ENCODE data around the gene AP3B2.

Gene AP3B2

GRCh38 chr15:82689147-82689546 is 20.5 kb downstream of the AP3B2 start:
- Histone ChIP-seq H3K27me3 (peaks cover 20% of the 10 kb centered on the region), H3K9me3 (no peaks in the 10 kb centered on the region), H3K36me3 (no peaks in the 10 kb centered on the region), H3K4me1 (ENCODE audit: control insufficient read depth in 1 of 2, insufficient read depth in 1 of 2, low read depth in 1 of 2, low read length in 1 of 2) (no peaks in the 10 kb centered on the region), H3K4me3 (ENCODE audit: low read depth in 1 of 2, low read length in 1 of 2) (no peak overlapping the region), H3K27ac (no peak overlapping the region)
- TF ChIP-seq CTCF (IDR thresholded peaks at IDR 0.05): no peak

GRCh38 chr15:82688691-82689090 is 21.0 kb downstream of the AP3B2 start:
- no peak overlapping the region for H3K4me3 ChIP-seq (ENCODE audit: low read depth in 1 of 2, low read length in 1 of 2)
- no peak for TF ChIP-seq CTCF (IDR thresholded peaks at IDR 0.05)
- peaks cover 25% of the 10 kb centered on the region for H3K27me3 ChIP-seq
- H3K36me3 ChIP-seq: no peaks in the 10 kb centered on the region
- no peak overlapping the region for H3K27ac ChIP-seq
- no peaks in the 10 kb centered on the region for H3K9me3 ChIP-seq
- no peaks in the 10 kb centered on the region for H3K4me1 ChIP-seq (ENCODE audit: control insufficient read depth in 1 of 2, insufficient read depth in 1 of 2, low read depth in 1 of 2, low read length in 1 of 2)

- H3K27ac ChIP-seq: no peak overlapping the region
- no peaks in the 10 kb centered on the region for H3K9me3 ChIP-seq
- no peak for TF ChIP-seq CTCF (IDR thresholded peaks at IDR 0.05)
- H3K4me3 ChIP-seq (ENCODE audit: low read depth in 1 of 2, low read length in 1 of 2): no peak overlapping the region
- no peaks in the 10 kb centered on the region for H3K36me3 ChIP-seq
- H3K27me3 ChIP-seq: peaks cover 94% of the 10 kb centered on the region
- H3K4me1 ChIP-seq (ENCODE audit: control insufficient read depth in 1 of 2, insufficient read depth in 1 of 2, low read depth in 1 of 2, low read length in 1 of 2): peaks cover 4 to 7% of the 10 kb centered on the region in 2 experiments
Observed at GRCh38 chr15:82681371-82681770, 28.3 kb downstream of the AP3B2 start.

- no peaks in the 10 kb centered on the region for H3K9me3 ChIP-seq
- no peaks in the 10 kb centered on the region for H3K36me3 ChIP-seq
- no peak for TF ChIP-seq CTCF (IDR thresholded peaks at IDR 0.05)
- H3K4me1 ChIP-seq (ENCODE audit: control insufficient read depth in 1 of 2, insufficient read depth in 1 of 2, low read depth in 1 of 2, low read length in 1 of 2): peaks cover 4 to 7% of the 10 kb centered on the region in 2 experiments
- peak overlapping the region; percentile 15 to 34 for H3K4me3 ChIP-seq (ENCODE audit: low read depth in 1 of 2, low read length in 1 of 2)
- H3K27ac ChIP-seq: no peak overlapping the region
- H3K27me3 ChIP-seq: peaks cover 96% of the 10 kb centered on the region
Observed at GRCh38 chr15:82680200-82681102, 29.2 kb downstream of the AP3B2 start.

- no peak for TF ChIP-seq CTCF (IDR thresholded peaks at IDR 0.05)
- Histone ChIP-seq H3K9me3 (no peaks in the 10 kb centered on the region), H3K4me3 (ENCODE audit: low read depth in 1 of 2, low read length in 1 of 2) (no peak overlapping the region), H3K4me1 (ENCODE audit: control insufficient read depth in 1 of 2, insufficient read depth in 1 of 2, low read depth in 1 of 2, low read length in 1 of 2) (peaks cover 4 to 7% of the 10 kb centered on the region in 2 experiments), H3K27ac (no peak overlapping the region), H3K36me3 (no peaks in the 10 kb centered on the region), H3K27me3 (peaks cover 94% of the 10 kb centered on the region)
Observed at GRCh38 chr15:82679626-82680199, 30.0 kb downstream of the AP3B2 start.

Measured in neutrophil (primary cell).